Measurements from ENCODE around the gene TPT1.

DNA sequence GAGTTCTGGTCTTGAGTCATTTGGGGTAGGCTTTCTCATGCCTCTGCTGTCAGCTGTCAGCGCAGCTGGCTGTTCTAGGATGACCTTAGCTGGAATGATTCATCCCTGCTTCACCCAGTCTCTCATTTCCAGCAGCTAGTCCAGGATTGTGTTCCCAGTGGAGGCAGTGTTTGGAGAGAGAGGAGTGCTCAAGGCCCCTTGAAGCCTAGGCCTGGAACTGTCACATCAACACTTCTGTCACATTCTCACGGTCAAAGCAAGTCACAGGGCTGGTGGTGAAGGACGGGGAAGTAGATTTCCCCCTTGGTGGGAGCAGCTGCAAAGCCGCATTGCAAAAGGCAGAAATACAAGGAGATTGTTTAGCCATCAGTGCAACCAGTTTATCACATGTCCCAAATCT, 15.2 kb downstream of the TPT1 start:
- TF ChIP-seq, protein P1, sequence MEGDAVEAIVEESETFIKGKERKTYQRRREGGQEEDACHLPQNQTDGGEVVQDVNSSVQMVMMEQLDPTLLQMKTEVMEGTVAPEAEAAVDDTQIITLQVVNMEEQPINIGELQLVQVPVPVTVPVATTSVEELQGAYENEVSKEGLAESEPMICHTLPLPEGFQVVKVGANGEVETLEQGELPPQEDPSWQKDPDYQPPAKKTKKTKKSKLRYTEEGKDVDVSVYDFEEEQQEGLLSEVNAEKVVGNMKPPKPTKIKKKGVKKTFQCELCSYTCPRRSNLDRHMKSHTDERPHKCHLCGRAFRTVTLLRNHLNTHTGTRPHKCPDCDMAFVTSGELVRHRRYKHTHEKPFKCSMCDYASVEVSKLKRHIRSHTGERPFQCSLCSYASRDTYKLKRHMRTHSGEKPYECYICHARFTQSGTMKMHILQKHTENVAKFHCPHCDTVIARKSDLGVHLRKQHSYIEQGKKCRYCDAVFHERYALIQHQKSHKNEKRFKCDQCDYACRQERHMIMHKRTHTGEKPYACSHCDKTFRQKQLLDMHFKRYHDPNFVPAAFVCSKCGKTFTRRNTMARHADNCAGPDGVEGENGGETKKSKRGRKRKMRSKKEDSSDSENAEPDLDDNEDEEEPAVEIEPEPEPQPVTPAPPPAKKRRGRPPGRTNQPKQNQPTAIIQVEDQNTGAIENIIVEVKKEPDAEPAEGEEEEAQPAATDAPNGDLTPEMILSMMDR (IDR thresholded peaks at IDR 0.05; ENCODE audit: low read depth, low read length) = no peak
- TF ChIP-seq POLR2A (IDR thresholded peaks at IDR 0.05; ENCODE audit: extremely low read depth, insufficient read length) = no peak
